ENCODE measurements around the gene SAFB.

- no peak for TF ChIP-seq CTCF (IDR thresholded peaks at IDR 0.05)
- no peak for TF ChIP-seq POLR2A (IDR thresholded peaks at IDR 0.05)
Observed at GRCh38 chr19:5674714-5675113, 51.8 kb downstream of the SAFB start.

Data from esophagus squamous epithelium (tissue), 4 donors.